ENCODE data around the gene MINDY3. TPM values are rescaled to one million over a fixed set of nuclear protein-coding genes. Genes with fewer than 3 reads are reported as not detected.

The MINDY3 gene
- total RNA-seq, 1 donor from 2014 or later = 28.6 TPM

- peaks cover 18% of the 10 kb centered on the region for H3K36me3 Mint-ChIP-seq
- H3K4me3 Mint-ChIP-seq = no peak overlapping the region
- no peaks in the 10 kb centered on the region for H3K9me3 Mint-ChIP-seq
- no peak overlapping the region for H3K27ac Mint-ChIP-seq
- no peak for DNase-seq (ENCODE audit: low spot score in 2 of 2, unreplicated experiment in 2 of 2)
- TF ChIP-seq, protein P1, sequence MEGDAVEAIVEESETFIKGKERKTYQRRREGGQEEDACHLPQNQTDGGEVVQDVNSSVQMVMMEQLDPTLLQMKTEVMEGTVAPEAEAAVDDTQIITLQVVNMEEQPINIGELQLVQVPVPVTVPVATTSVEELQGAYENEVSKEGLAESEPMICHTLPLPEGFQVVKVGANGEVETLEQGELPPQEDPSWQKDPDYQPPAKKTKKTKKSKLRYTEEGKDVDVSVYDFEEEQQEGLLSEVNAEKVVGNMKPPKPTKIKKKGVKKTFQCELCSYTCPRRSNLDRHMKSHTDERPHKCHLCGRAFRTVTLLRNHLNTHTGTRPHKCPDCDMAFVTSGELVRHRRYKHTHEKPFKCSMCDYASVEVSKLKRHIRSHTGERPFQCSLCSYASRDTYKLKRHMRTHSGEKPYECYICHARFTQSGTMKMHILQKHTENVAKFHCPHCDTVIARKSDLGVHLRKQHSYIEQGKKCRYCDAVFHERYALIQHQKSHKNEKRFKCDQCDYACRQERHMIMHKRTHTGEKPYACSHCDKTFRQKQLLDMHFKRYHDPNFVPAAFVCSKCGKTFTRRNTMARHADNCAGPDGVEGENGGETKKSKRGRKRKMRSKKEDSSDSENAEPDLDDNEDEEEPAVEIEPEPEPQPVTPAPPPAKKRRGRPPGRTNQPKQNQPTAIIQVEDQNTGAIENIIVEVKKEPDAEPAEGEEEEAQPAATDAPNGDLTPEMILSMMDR (IDR thresholded peaks at IDR 0.05; ENCODE audit: unreplicated experiment) = no peak
- H3K27me3 Mint-ChIP-seq (ENCODE audit: low read depth) = no peaks in the 10 kb centered on the region
- peaks cover 13% of the 10 kb centered on the region for H3K4me1 Mint-ChIP-seq
These were observed 67.5 kb downstream of the MINDY3 start for GRCh38 chr10:15792777-15793176.

DNA sequence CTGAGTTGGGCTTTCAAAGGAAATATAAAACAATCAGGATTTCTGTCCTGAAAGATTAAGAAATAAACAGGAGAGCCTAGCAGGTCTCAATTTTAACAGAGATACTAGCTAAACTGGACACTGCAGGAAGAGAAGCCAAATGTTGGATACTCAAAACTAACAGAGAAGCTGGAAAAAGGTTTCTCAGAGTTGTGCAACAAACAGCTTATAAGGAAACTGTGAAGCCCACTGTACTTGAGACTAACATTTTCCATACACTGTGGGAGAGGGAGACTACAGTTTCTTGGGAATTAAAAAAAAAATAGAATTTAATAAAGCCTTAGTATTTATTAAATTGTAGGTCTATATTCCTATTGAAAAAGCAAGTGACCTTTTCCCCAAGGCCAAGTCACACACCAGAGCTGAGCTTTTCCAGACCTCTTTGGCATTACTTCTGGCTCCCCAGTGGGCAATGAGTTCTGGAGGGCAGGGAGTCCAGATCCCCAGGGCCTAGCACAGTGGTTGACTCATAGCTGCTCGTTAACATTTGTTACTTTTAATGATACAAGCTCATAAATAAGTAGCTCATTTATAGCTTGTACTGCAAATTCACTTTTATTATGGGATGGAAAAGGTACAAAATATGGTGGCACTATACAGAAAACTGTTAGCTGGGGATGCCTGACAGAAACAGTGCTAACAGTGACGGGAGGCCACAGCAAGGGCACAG lies 68.3 kb downstream of the MINDY3 start:
- no peak overlapping the region for H3K4me3 Mint-ChIP-seq
- TF ChIP-seq, protein P1 (IDR thresholded peaks at IDR 0.05; ENCODE audit: unreplicated experiment) = no peak
- H3K36me3 Mint-ChIP-seq = peaks cover 21% of the 10 kb centered on the region
- H3K9me3 Mint-ChIP-seq = no peaks in the 10 kb centered on the region
- H3K4me1 Mint-ChIP-seq = peaks cover 10% of the 10 kb centered on the region
- H3K27me3 Mint-ChIP-seq (ENCODE audit: low read depth) = no peaks in the 10 kb centered on the region
- peak overlapping the region; percentile 30 for H3K27ac Mint-ChIP-seq
- DNase-seq (ENCODE audit: low spot score in 2 of 2, unreplicated experiment in 2 of 2) = no peak

DNA sequence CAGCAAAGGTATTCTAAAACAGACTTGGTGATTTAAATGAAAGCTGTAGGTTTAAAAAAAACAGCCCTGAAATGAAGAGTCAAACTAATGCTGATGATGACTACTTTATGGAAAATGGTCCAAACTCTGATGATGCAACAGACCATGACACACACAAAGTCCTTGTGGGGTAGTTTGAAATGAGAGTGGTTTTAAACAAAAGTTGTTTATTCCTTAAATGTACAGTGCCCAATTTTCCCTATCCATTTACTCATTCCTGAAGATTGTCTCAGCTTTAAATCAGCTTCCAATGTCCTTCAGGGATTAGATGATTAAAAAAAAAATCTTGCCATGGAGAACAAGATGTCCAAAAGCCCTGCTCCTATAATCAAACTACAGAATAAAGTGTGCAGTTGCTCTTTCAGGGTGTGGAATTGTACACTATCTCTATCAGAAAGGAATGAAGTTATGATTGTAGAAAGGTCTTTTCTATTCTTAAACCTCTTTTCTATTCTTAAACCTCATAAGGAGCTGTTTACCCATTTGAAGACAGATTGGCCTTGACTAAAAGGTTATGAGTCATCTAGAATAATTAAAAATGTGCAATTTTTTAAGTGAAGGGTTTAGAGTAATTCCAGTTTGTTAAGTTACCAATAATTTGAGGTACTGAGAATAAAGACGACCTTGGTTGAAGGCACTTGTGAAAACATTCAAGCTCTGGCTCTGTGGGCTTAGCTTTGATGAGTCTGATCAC lies 70.3 kb downstream of the MINDY3 start:
- peaks cover 20% of the 10 kb centered on the region for H3K36me3 Mint-ChIP-seq
- no peaks in the 10 kb centered on the region for H3K27me3 Mint-ChIP-seq (ENCODE audit: low read depth)
- no peak for DNase-seq (ENCODE audit: low spot score in 2 of 2, unreplicated experiment in 2 of 2)
- H3K9me3 Mint-ChIP-seq = no peaks in the 10 kb centered on the region
- H3K4me1 Mint-ChIP-seq = peaks cover 3% of the 10 kb centered on the region
- no peak overlapping the region for H3K4me3 Mint-ChIP-seq
- TF ChIP-seq, protein P1 (IDR thresholded peaks at IDR 0.05; ENCODE audit: unreplicated experiment) = no peak
- no peak overlapping the region for H3K27ac Mint-ChIP-seq

DNA sequence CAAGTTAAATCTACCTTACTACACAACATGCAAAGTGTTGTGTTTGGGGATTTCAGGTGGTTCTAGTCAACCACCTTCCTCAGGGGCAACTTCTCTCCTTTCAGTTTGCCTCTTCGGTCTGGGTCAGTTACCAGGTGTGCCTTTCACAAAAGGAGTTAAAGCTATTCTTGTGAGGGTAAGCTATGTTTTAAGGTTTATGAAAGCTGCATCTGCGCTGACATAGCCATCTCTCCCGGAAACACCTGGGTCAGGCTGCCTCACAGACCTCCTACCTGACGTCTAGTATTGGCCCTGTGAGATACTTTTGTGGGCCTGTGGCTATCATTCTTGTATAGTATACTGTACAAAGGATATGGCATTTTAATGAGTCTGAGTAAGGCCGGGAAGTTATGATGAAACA lies 72.9 kb downstream of the MINDY3 start:
- H3K4me1 Mint-ChIP-seq = peaks cover 1% of the 10 kb centered on the region
- H3K9me3 Mint-ChIP-seq = no peaks in the 10 kb centered on the region
- no peak for DNase-seq (ENCODE audit: low spot score in 2 of 2, unreplicated experiment in 2 of 2)
- H3K36me3 Mint-ChIP-seq = peaks cover 29% of the 10 kb centered on the region
- H3K27ac Mint-ChIP-seq = no peak overlapping the region
- no peak overlapping the region for H3K4me3 Mint-ChIP-seq
- no peaks in the 10 kb centered on the region for H3K27me3 Mint-ChIP-seq (ENCODE audit: low read depth)
- TF ChIP-seq, protein P1 (IDR thresholded peaks at IDR 0.05; ENCODE audit: unreplicated experiment) = no peak

- no peaks in the 10 kb centered on the region for H3K27me3 Mint-ChIP-seq (ENCODE audit: low read depth)
- H3K27ac Mint-ChIP-seq = no peak overlapping the region
- H3K4me3 Mint-ChIP-seq = no peak overlapping the region
- H3K36me3 Mint-ChIP-seq = peaks cover 34% of the 10 kb centered on the region
- no peaks in the 10 kb centered on the region for H3K9me3 Mint-ChIP-seq
- peaks cover 1% of the 10 kb centered on the region for H3K4me1 Mint-ChIP-seq
- TF ChIP-seq, protein P1 (IDR thresholded peaks at IDR 0.05; ENCODE audit: unreplicated experiment) = no peak
- DNase-seq (ENCODE audit: low spot score in 2 of 2, unreplicated experiment in 2 of 2) = no peak
These were observed 75.5 kb downstream of the MINDY3 start for GRCh38 chr10:15784662-15785300.
